Iris pigment epithelial cell (primary cell): ENCODE data around the gene NGEF.

Experiments used
- DNase-seq: peaks from one replicate; pipeline ENCODE4 v3.0.0-alpha.2; 2011; ENCODE audit warnings: low read depth

NGEF gene

GRCh38 chr2:232898592-232899543, 114.2 kb downstream of the NGEF start:
- peak; percentile 53 for DNase-seq

DNA sequence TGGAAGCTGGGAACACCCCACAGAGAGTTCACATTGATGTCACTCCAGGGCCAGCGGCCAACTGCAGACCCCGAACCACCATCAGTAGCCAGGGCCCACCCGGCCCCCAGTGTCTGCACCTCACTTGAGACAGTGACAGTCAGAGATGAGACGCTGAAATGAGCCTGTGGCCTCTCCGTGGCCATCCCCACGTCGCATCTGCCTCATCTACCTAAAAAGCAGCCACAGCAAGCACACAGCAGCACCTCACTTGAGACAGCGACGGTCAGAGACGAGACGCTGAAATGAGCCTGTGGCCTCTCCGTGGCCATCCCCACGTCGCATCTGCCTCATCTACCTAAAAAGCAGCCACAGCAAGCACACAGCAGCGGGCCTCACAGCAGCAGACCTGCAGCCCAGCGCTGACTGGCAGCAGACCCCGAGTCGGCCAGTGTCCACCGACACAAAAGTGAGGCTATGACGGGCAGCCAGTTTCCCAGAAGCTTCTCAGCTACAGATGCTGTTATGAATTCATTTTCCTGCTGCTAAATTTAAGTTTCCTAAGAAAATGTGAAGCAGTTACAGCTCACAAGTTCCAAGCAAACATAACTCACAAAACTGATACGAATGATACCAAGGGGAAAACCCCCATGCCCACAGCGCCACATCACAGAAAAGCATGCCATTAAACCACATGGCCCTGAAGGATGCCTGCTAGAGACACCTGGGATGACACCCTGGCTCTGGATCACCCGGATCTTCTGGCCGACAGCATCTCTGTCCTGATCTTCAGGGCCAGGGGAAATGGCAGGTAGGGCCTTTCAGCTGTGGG, 115.3 kb downstream of the NGEF start:
- DNase-seq = no peak

GRCh38 chr2:232896720-232897597, 116.1 kb downstream of the NGEF start:
- DNase-seq = no peak

DNA sequence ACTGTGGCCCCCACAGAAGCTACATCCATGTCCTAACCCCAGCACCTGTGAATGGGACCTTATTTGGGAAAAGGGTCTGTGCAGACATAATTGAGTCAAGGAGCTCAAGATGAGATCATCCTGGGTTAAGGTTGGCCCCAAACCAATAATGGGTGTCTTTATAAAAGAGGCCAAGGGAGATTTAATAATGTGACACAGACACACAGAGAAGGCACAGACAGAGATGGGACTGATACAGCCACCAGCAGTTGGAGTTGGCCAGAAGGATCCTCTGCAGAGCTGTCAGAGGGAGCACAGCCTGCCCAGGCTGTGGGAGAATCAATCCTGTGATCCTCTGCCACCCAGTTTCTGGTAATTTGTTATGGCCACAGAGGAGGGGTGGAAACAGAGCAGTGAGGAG, 116.9 kb downstream of the NGEF start:
- no peak for DNase-seq

DNA sequence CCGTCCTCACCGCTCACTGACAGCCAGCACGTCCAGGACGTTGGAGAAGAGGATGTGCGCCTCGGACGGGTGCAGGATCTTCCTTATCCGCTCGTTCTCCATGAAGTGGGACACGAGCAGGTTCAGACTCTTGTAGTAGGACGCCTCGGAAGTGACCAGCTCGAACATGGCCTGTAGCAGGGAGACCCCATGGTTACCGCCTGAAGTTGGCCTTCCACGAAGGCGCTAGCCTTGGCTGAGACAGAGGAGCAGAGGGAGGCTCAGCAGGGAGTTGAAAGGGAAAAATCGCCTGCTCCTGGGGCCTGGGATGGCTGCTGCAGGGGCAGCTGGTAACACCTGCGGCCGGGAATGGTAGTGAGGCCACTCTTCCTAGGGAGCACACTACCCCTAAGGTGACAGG, 118.3 kb downstream of the NGEF start:
- DNase-seq = no peak

- DNase-seq = no peak
Measured at GRCh38 chr2:232894251-232894650, 118.8 kb downstream of the NGEF start.

- no peak for DNase-seq
Measured at GRCh38 chr2:232893834-232894233, 119.2 kb downstream of the NGEF start.

GRCh38 chr2:232892843-232893242, 120.2 kb downstream of the NGEF start:
- DNase-seq = no peak

- DNase-seq = no peak
Measured at GRCh38 chr2:232892221-232892620, 120.8 kb downstream of the NGEF start.

GRCh38 chr2:232891621-232892071, 121.4 kb downstream of the NGEF start:
- DNase-seq = peak; percentile 71

DNA sequence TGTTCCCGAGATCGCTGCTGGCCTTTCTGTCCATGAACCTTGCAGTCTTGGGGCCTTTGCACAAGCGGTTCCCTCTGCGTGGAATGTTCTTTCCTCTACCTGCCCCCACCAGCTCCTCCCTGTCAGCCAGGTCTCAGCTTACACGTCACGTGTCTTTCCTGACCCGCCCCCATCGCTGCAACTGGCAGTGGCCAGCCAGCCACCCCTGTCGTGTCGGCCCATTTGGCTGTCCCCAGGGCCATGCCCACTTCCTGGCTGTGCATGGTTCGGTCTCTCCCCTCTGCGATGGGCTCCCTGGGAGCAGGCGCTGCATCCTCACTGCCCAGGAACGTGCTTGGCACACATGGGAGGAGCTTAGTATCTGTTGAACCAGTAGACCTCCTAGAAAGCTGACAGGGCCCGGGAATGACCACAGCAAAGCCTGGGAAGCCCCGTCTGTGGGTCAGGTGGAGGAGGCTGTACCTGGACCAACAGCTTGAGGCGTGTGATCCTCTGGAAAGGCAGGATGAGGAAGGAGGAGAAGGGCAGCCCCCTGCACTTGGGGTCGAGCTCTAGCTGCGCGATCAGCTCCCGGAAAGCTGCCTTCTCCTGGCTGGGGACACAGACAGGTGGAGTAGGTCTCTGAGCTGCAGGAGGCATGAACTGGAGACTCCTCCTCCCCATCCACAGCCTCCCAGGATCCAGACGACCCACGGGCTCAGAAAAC, 122.0 kb downstream of the NGEF start:
- DNase-seq = peak; percentile 35

DNA sequence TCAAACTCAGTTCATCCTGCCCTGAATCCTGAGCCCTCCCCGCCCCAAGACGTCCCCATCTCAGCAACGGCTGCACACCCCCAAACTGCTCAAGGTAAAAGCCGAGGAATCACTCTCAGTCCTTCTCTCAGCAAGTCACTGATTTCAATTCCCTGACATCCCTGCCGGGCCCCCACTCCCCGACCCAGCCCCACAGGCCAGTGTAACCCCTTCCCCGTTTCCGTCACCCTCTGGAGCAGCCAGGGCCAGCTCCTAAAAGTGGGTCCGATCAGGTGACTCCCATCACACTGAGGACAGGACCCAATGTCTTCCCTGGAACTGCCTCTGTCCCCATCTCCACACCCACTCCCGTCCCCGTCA, 122.5 kb downstream of the NGEF start:
- no peak for DNase-seq

- no peak for DNase-seq
Measured at GRCh38 chr2:232889876-232890401, 123.1 kb downstream of the NGEF start.

GRCh38 chr2:232888839-232889529, 124.1 kb downstream of the NGEF start:
- no peak for DNase-seq

GRCh38 chr2:232888099-232888836, 124.8 kb downstream of the NGEF start:
- DNase-seq = no peak

- DNase-seq = peak; percentile 28
Measured at GRCh38 chr2:232887171-232887850, 125.7 kb downstream of the NGEF start.

GRCh38 chr2:232886632-232887031, 126.4 kb downstream of the NGEF start:
- no peak for DNase-seq

DNA sequence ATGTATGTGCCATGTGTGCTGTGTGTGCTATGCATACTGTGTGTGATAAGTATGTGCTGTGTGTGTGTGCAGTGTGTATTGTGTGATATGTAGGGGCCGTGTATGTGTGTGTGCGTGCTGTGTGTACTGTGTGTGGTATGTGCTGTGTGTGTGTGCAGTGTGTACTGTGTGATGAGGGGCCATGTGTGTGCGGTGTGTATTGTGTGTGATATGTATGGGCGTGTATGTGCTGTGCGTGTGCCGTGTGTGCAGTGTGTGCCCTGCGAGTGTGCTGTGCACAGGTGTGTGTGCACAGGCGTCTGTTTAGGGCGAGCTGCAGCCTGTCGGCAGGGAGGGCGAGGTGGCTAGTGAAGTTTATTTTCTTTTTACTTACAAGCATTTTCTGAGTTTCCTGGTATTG, 126.9 kb downstream of the NGEF start:
- no peak for DNase-seq

- DNase-seq = no peak
Measured at GRCh38 chr2:232885264-232885961, 127.6 kb downstream of the NGEF start.
